B cell (primary cell): ENCODE measurements around the gene SMIM20.

Source experiments
- CTCF ChIP-seq: fragments of 200-600 bp; IDR thresholded peaks from one replicate; pipeline ENCODE4 v1.8.0; 2022; ENCODE audit warnings: antibody characterized with exemption, mild to moderate bottlenecking
- EZH2 ChIP-seq: IDR thresholded peaks from 2 replicates; pipeline ENCODE4 v1.6.1; 2012; ENCODE audit warnings: borderline replicate concordance, low read depth, mild to moderate bottlenecking, moderate library complexity, low read length; ENCODE audit not compliant: insufficient read depth, poor library complexity, severe bottlenecking

GRCh38 chr4:25923745-25924144, 9.7 kb downstream of the SMIM20 start:
- TF ChIP-seq CTCF (no peak), EZH2 (no peak)
